T-helper 1 cell treated with Interleukin-12 subunit alpha and Interleukin-12 subunit beta and Interleukin-4 antibody, amounts not matched to agents 30 ng/mL and 1 ng/mL, for 36 hours (primary cell): Measurements from ENCODE around the gene PTPRN2. TPM values are rescaled to one million over a fixed set of nuclear protein-coding genes. Genes with fewer than 3 reads are reported as not detected.

Source experiments
- intact Hi-C: fragments of 100-400 bp; cut with micrococcal nuclease; formaldehyde crosslinking; loops from one replicate; pipeline ENCODE4 v1.15.1; 2024
- total RNA-seq: library from RNA; stranded (reverse); gene quantifications from 2 replicates; pipeline ENCODE4 v1.2.3, GENCODE V29; 2022

Gene PTPRN2
- total RNA-seq, 1 donor from 2014 or later = 2.9 TPM

DNA sequence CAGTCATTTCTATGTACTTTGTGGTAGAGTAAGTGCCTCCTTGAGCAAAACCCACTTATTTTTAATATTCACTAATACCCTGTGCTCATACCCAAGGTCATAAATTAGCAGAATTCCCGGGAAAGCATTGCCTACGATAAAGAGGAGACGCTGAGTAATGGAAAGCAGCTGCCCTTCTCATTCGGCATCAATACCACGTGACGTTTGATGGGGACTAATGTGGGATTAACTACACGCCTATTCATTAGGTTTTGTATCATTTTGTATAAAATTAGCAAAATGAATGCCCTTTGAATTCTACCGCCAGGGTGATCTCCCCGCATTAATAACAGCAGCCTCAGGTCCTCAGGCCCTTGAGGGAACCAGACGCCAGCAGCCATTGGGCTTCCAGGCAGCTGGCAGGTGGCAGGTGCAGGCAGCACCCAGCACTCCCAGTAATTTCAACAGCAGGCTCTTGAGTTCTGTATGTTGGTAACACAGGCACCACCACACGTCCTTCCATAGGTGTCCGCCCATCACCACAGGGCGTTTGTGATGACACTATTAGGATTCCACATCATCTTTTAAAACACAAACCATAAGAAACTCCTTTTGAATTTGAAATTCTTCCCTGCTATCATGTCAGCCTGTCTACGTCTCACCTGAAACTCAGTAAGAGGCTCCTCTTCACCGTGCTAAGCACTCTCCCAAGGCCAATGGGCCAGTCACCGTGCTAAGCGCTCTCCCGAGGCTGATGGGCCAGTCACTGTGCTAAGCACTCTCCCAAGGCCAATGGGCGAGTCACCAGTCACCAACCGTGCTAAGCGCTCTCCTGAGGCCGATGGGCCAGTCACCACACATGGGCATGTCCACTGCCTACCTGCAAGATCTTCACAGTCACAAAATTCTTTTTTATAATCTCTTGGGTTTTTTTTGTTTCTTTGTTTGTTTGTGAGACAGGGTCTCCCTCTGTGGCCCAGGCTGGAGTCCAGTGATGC lies 509.4 kb downstream of the PTPRN2 start:
- intact Hi-C loops = no loop called here

DNA sequence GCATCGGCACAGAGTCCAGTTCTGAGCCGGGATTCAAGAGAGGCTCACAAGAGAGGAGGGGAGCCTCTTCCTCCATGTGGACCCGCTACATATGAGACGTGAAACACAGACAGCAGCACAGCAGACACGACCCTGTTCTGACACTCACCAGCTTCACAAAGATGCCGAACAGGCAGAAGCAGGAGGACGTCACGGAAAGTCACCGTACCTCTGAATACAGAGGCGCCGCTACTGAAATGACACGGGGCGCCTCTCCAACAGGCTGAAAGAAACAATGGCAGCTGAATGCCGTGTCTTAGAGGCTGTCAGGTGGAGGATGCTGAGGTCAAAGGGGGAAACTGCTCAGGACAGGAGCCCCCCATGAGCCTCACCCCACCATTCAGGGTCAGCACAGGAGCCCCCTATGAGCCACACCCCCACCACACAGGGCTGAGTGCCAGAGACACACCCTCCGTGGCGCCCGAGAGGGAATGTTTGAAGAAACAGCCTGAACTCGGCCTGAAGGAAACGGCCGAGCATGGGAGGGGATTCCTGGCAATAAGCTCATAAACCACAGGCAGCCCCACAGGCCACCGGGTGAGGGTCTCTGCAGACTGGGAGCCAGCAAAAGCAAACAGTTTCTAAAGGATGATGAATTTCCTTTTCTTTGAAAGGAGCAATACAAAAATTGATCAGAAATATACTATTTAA lies 510.3 kb downstream of the PTPRN2 start:
- intact Hi-C loops = no loop called here

DNA sequence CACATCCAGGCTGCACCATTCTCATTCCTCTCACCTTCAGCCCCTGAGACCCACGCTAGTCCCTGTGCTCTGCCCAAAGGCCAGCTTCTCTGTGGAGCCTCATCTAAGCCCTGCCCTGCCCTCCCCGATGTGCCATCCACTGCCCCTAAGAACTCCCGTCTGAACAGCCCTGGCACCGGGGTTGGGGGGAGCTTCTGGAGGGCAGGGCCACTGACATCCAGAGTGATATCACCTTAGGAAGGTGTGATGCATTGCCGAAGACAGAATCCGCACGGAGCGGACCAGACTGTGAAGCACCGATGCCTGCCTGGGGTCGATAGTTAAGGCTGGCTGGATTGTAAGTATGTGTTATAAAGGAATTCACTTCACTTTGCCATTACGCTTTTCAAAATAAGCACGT lies 511.0 kb downstream of the PTPRN2 start:
- intact Hi-C loops = no loop called here

DNA sequence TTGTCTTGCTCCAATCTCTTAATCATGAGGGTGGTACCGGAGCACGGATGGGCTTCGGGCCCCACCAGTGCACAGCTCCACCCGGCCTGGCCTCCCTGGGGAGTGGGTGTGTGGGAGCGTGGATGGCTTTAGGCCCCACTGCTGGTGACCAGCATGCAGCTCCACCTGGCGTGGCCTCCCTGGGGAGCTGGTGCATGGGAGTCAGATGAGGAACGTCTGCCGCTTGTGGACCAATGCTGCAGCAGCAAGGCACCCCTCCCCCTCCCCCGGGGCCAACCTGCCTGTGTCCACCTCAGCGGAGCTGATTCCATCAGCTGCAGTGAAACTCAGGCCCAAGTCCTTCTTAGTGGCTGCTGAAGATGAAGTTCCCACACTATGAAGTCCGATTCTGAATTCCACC lies 511.4 kb downstream of the PTPRN2 start:
- intact Hi-C loops = no loop called here

DNA sequence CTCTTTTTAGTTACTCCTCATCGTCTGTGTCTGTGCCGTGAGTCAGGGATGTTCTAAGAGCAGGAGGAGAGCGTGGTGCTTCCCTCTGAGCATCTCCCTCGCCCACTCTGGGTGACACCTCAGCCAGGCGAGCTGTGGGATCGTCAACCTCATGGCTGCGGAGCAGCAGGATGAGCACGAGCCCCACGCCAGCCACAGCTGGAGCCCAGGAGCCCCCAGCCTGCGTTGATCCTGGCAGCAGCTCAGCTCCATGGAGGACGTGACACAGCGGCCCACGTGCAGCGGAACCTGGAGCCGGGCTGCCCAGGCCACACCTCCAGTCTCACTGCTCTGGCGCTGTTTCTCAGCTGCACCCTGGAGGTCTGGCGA lies 512.0 kb downstream of the PTPRN2 start:
- intact Hi-C loops = no loop called here

DNA sequence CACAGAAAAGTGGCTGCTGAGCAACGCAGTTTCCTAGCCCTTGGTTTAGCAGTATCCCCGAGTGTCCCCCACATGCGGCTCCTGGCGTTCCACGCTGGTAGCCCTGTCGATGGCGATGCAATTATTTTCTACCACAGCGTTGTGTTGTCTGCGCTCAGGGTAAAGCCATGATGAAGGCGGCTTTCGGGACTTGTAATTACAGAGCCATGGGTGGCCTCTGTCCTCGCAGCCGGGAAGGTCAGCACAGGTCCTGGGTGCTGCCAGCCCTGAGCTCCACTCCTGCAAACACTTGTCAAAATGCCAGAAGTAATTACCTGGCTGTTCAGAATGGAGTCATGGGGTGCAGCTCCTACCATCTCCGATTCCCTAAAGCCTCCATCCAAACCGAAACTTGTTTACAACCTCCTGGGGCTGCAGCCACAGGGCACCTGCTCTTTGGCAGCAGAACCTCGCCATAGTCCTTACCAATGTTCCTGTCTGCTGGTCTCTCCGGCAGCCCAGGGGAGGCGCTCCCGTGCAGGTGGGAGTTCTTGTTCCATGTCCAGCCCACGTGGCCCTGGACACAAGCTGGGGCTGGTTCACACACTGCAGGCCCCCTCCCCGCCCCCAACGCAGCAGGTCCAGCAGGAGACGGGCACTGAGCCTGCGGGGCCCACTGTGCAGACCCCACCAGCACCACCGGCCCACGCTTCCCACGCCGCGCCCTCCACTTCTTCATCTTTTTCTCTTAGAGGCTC lies 512.6 kb downstream of the PTPRN2 start:
- intact Hi-C loops = no loop called here

DNA sequence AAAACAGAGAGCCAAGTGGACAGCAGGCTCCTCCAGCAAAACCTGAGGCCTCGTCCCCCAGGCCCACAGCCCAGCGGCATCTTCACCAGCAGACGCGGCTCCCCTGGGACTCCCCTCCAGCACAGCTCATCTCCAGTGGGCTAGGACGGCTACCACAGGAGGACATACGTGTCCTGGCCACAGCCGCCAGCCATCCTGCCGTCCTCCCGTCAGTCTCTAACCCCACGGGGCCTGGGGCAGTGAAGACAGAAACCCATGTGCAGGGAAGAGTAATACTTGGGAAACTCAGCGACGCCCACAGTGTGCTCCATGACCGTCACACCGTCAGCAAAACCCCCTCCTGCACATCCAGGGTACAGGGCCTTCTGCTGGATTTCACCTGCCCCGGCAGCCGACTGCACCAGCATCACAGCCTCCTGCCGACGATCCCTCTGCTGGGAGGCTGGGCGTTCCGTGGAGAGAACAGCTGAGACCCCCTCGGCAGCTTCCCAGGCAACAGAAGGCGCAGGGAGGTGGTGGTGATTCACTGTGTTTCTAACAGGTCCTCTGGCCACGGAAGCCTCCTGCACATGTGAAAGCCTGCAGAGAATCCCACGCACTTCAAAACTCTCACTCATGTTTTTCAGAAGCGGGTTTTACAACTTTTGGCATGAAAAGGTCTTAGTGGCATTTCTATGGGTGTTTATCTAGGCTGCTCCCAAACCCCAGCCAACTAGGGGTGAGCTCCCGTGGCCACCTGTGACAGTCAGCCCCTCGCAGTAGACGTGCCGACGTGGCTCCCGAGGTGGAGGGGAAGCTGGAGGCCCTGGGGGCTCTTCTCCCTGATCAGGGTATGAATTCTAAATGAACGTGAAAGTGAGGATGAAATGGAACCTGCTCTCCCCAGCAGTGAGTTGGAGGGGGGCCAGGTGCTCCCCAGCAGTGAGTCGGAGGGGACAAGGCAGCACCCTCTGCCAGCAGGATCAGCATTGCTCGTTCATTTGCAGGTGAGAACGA lies 513.5 kb downstream of the PTPRN2 start:
- intact Hi-C loops = no loop called here

DNA sequence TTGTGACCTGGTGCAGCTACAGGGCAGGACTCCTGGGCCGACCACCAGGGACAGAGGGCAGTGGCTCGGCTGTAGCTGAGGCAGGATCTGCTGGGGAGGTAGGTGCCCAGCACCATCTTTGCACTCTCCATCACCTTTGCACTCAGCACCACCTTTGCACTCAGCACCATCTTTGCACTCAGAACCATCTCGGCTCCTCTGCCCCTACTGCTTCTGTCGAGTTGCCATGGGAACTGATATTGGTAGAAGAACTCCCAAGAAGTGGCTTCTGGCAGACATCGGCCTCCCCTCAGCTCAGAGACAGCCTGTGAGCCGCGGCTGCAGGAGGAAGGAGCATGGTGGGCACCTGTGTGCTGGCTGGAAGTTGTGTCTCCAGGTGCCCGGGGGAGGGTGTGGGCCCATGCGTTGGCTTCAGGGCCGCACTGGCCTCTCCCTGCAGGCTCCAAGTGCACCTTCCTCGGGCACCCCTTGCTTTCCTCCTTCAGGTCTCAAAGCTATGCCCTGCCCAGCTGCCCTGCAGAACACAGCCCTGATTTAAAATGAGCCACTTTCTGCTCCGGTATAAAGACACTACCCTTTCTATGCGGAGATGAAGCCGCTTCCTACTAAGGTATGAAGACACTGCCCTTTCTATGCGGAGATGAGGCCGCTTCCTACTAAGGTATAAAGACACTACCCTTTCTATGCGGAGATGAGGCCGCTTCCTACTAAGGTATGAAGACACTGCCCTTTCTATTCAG lies 514.5 kb downstream of the PTPRN2 start:
- intact Hi-C loops = no loop called here

DNA sequence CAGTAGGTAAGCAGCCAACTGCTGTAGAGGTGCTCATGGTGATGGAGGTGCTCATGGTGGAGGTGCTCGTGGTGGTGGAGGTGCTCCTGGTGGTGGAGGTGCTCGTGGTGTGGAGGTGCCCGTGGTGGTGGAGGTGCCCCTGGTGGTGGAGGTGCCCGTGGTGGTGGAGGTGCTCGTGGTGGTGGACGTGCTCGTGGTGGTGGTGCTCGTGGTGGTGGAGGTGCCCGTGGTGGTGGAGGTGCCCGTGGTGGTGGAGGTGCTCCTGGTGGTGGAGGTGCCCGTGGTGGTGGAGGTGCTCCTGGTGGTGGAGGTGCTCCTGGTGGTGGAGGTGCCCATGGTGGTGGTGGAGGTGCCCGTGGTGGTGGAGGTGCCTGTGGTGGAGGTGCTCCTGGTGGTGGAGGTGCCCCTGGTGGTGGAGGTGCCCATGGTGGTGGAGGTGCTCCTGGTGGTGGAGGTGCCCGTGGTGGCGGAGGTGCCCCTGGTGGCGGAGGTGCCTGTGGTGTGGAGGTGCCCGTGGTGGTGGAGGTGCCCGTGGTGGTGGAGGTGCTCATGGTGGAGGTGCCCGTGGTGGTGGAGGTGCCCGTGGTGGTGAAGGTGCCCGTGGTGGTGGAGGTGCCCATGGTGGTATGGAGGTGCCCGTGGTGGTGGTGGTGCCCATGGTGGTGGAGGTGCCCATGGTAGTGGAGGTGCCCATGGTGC lies 517.3 kb downstream of the PTPRN2 start:
- intact Hi-C loops = no loop called here

DNA sequence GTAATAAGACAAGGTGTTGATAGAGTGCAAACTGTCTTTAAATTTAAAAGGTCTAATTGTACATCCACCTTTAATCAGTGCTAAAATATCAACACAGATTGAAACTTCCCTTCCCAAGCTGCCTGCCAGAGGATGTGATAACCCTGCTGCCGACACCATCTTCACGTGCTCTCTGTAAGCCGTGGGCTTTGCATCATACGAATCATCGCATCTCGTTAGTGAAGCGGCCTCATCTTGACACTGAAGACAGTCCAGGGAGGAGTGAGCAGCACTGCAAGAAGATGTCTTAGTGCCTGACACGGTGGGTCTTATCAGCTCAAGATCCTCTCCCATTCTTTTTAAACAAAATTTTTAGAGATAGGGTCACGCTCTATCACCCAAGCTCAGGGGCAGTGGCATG lies 518.8 kb downstream of the PTPRN2 start:
- intact Hi-C loops = no loop called here

DNA sequence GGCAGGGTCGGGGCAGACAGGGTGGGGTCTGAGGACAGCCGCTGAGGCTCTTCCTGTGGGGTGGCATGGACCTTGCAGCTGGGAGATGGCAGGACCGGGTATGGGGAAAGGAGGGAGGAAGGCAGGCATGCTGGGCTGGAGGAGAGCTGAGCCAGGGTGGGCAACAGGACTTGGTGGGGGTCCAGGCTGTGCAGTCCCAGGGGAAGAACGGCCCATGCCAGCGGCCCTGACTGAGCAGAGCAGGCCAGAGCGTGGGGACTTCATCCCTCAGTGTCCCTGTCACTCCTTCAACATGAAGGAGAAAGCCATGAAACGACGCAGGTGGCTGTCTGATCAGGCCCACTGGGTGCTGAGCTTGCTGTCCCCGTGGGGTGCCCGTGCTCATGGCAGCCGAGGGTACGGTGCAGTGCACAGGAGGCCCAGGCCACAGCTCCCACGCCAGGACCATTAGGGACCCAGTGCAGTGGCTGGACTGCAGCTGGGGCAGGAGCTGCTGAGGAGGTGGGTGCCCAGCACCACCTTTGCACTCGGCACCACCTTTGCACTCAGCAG lies 519.6 kb downstream of the PTPRN2 start:
- intact Hi-C loops = no loop called here

DNA sequence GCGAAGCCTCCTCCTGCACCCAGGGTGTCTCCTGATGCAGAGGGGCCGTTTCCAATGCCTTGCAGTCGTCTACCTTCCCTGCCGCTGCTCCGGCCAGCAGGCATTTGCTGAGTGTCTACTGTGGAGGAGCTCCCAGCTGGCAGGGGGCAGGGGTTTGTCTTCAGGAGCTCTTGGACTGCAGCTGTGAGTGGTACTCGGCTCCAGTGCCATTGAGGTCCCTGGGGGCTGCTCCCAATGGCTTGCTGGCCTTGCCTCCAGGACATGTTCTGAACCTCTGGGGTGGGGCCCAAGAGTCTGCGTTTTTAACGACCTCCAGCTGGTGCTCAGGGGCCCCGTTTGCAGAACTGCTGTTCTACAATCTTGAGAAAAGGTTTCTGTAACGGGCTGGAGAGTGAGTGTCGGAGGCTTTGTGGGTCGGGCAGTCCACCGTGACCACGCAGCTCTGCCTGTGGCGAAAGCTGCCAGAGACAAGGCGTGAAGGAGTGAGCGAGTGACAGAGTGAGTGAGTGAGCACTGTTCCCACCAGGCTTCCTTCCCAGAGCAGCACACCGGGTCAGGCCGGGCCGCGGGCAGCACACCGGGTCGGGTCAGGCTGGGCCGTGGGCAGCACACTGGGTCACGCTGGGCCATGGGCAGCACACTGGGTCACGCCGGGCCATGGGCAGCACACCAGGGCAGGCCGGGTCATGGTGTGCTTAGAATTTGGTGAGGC lies 520.2 kb downstream of the PTPRN2 start:
- intact Hi-C loops = no loop called here

DNA sequence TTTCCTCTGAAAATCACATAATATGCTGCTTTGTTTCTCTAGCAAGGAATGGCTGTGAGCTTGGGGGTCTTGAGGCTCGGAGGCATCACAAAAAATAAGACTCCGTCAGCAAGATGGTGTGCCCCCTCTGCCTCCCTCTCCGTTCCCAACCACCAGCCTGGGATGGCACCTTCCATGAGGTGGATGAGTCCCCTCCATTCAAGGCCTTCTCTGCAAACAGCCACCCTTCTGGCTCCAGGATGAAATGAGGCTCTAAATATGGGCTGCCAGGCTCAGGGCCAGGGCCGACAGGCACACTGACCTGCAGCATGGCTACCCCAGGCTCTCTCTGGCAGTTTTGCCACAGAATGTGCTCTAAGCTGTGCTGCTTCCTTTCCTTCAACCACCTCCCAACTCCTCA lies 521.5 kb downstream of the PTPRN2 start:
- intact Hi-C loops = no loop called here

DNA sequence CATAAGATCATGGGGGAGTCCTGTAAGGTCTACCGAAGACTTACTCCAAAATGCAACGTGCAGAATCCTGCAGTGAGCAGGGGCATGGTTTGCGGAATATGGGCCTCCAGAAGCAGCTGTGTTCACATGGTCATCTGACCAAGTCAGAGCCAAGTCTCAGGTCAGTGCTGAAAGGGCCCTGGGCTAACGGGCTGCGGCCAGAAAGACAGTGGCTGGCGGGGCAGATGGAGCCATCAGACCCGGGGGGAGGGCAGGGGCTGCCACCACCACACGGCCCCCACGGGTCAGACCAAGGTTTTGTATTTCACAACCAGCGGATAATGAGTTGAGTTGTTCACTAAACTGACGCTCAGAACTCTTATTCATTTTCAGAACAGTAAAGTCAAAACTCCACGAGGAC lies 522.3 kb downstream of the PTPRN2 start:
- intact Hi-C loops = no loop called here

DNA sequence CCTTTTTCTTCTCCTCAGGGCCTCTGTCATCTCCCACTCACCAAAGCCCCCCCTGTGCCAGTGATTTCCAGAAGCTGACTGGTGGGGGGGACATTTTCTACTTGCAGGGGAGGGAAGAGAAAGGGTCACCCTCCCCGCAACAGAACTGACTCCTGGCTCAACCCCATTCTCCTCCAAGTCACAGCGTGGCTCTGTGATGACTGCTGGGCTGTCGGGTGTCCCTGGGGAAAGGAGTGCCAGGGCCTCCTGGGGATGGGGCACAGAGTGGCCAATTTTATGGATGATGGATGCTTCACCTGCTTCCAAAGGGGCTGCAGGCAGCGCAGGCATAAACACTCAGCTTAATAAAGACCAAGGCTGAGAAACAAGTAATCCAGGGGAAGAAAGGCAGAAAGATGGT lies 523.0 kb downstream of the PTPRN2 start:
- intact Hi-C loops = no loop called here

DNA sequence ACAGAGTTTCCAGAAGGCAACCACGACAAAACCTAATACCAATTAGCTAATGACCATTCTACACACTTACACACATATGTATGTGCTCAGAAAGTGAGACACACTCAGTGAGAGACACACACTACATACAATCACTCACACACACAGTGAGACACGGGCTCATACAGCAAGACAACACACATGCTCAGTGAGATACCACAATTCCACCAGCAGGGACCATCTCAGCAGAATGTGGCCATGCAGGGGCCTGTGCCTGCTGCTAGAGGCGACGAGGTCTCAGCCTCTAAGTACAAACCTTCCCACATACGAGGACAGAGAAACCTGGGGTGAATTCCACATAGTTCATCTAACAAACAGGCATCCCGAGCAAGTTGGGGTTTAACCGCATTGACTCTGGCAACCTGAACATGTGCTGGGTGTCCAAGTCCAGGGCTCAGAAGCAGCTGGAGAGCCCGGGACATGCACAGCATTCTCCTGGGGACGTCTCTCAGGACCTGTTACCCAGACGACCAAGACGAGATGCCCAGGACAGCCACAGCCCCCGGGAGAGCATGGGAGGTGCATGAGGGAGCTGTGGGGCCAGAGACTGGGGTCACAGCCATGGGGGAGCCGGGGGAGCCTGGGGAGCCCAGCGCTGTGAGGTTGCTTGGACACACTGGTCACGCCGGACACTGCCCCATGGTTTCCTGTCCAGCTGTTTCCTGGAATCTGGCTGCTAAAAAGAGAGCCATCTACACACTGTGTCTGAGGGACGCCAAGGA lies 523.6 kb downstream of the PTPRN2 start:
- intact Hi-C loops = no loop called here

DNA sequence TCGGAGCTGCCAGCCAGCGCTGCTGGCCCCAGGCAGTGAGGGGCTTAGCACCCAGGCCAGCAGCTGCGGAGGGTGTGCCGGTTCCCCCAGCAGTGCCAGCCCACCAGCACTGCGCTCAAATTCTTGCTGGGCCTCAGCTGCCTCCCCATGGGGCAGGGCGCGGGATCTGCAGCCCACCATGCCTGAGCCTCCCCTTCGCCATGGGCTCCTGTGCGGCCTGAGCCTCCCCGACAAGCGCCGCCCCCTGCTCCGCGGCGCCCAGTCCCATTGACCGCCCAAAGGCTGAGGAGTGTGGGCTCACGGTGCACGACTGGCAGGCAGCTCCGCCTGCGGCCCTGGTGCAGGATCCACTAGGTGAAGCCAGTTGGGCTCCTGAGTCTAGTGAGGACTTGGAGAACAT lies 525.0 kb downstream of the PTPRN2 start:
- intact Hi-C loops = no loop called here
